Skeletal muscle satellite cell (primary cell): ENCODE data around the gene AP2B1.

Experiments
- H3K27me3 ChIP-seq: 2 replicates; pipeline ENCODE4 v1.7.0; 2013; ENCODE audit warnings: low read length; ENCODE audit not compliant: control insufficient read depth, insufficient read depth
- H3K36me3 ChIP-seq: 2 replicates; pipeline ENCODE4 v1.7.0; 2013; ENCODE audit warnings: mild to moderate bottlenecking, control low read depth, low read length; ENCODE audit not compliant: insufficient read depth
- H3K4me1 ChIP-seq: 2 replicates; pipeline ENCODE4 v1.7.0; 2013; ENCODE audit warnings: low read length; ENCODE audit not compliant: control insufficient read depth, insufficient read depth
- H3K4me2 ChIP-seq: 2 replicates; pipeline ENCODE4 v1.7.0; 2013; ENCODE audit warnings: mild to moderate bottlenecking, low read length
- H3K4me3 ChIP-seq: 2 replicates; pipeline ENCODE4 v1.7.0; 2013; ENCODE audit warnings: low read length
- H3K9ac ChIP-seq: 2 replicates; pipeline ENCODE4 v1.7.0; 2013; ENCODE audit warnings: mild to moderate bottlenecking, low read depth, low read length, moderate library complexity
- H3K9me3 ChIP-seq: replicated peaks from 2 replicates; pipeline ENCODE4 v1.7.0; 2013; ENCODE audit warnings: mild to moderate bottlenecking, control low read depth, low read length

Gene AP2B1

GRCh38 chr17:35734396-35734795 lies 147.3 kb downstream of the AP2B1 start:
- Histone ChIP-seq H3K36me3 (no peaks in the 10 kb centered on the region), H3K4me1 (peaks cover 10% of the 10 kb centered on the region), H3K9me3 (no peaks in the 10 kb centered on the region), H3K27me3 (peaks cover 19% of the 10 kb centered on the region), H3K9ac (no peak overlapping the region), H3K4me3 (no peak overlapping the region), H3K4me2 (no peak overlapping the region)

GRCh38 chr17:35735036-35735805 lies 148.1 kb downstream of the AP2B1 start:
- Histone ChIP-seq H3K27me3 (peaks cover 28% of the 10 kb centered on the region), H3K4me2 (no peak overlapping the region), H3K9me3 (no peaks in the 10 kb centered on the region), H3K9ac (no peak overlapping the region), H3K4me3 (no peak overlapping the region), H3K36me3 (no peaks in the 10 kb centered on the region), H3K4me1 (peaks cover 10% of the 10 kb centered on the region)

- Histone ChIP-seq H3K9ac (no peak overlapping the region), H3K4me1 (peaks cover 9% of the 10 kb centered on the region), H3K36me3 (no peaks in the 10 kb centered on the region), H3K27me3 (peaks cover 37% of the 10 kb centered on the region), H3K4me2 (no peak overlapping the region), H3K9me3 (no peaks in the 10 kb centered on the region), H3K4me3 (no peak overlapping the region)
Observed at GRCh38 chr17:35736236-35736635, 149.1 kb downstream of the AP2B1 start.

DNA sequence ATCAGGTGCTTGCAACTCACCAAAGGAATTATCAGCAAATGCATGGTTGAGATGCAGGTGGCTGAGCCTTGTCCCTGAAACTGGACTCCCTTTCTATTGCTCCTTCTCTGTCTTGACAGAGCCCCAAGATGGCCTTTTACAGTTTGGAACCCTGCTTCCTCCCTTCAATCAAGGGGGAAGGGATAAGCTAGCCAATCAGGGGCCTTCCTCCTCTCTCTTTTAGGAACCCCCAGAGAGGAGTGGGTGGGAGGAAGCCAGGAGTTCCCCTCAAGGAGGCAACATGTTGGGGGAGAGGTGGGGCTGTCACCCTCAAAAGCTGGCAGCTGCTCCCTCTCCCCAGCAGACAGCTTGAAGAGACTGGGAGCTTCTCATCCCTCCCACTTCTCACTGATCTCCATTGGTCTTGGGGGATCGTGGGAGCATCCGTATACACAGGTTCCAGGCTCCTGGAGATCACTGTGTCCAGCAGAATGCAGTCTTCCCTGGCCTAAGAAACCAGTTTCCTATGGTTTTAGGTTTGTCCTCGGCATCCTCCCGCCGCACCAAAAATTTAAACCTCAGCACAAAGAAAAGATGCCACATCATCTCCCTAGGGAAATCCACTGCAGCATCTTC lies 151.5 kb downstream of the AP2B1 start:
- Histone ChIP-seq H3K36me3 (no peaks in the 10 kb centered on the region), H3K4me1 (peaks cover 4% of the 10 kb centered on the region), H3K4me2 (no peak overlapping the region), H3K9me3 (no peaks in the 10 kb centered on the region), H3K27me3 (peaks cover 52% of the 10 kb centered on the region), H3K9ac (no peak overlapping the region), H3K4me3 (no peak overlapping the region)

DNA sequence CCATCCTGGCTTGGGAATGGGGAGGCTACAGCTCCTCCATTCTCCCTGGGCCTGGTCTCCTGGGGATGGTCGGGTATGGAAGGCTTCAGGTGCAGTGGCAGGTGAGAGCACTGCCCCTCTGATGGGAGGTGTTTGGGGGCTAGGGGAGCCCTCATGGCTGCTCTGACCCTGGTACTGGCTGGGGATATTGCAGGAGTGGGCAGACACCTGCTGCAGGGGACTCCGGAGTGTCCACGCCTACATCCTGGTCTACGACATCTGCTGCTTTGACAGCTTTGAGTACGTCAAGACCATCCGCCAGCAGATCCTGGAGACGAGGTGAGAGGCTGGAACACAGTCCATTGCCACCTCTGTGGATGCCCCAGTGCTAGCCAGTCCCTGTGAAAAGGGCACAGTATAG lies 153.1 kb downstream of the AP2B1 start:
- H3K4me2 ChIP-seq = no peak overlapping the region
- H3K36me3 ChIP-seq = no peaks in the 10 kb centered on the region
- H3K27me3 ChIP-seq = peaks cover 62% of the 10 kb centered on the region
- H3K4me3 ChIP-seq = no peak overlapping the region
- peaks cover 4% of the 10 kb centered on the region for H3K4me1 ChIP-seq
- no peaks in the 10 kb centered on the region for H3K9me3 ChIP-seq
- no peak overlapping the region for H3K9ac ChIP-seq

DNA sequence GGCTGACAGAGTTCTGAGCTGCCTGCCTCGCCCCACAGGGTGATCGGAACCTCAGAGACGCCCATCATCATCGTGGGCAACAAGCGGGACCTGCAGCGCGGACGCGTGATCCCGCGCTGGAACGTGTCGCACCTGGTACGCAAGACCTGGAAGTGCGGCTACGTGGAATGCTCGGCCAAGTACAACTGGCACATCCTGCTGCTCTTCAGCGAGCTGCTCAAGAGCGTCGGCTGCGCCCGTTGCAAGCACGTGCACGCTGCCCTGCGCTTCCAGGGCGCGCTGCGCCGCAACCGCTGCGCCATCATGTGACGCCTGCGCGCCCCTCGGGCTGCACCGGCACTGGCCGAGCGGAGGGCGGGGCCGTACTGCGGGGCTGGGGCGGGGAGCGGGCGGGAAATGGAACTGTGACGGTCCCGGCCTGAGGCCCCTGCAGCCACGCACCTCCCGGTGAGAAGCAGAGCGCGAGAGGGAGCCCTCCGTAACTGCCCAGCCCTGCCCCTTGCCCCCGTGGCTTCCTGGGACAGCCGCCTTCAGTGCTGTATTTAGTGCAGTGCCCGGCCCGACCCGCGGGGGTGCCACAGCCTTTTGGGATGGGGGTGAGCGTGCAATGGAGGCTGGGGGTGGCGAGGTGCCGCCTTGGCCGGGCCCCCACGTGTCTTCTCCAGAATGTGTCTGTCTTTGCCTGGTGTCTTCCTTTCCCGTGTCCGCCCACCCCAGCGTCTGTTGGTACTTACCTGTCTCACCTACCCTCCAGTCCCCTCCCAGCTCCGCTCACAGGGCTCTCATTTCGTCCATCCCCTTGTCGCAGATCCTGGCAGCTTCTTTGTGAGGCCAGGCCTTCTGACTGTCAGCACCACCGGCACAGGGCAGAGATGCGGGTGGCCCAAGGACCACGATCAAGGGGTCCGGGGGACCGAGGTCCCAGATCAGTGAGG lies 154.1 kb downstream of the AP2B1 start:
- Histone ChIP-seq H3K4me3 (no peak overlapping the region), H3K27me3 (peaks cover 72% of the 10 kb centered on the region)

DNA sequence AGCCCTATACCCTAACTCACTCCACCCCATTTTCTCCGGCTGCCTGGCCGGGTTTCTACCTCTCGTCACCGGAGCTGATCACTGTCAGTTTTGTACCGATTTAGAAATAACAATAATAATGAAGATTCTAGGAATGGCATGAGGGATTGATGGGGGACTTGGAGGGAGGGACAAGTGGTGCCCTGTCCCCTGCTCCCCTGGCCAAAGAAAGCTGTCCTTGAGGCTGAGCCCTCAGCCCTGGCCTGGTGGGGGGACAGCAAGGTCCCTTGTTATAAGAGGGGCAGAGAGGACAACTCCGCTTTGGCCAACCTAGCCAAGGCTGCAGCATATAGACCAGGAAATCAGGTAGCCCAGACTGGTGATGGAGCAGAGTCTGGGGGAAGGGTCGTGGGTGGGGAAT lies 155.4 kb downstream of the AP2B1 start:
- no peaks in the 10 kb centered on the region for H3K9me3 ChIP-seq
- H3K4me3 ChIP-seq = no peak overlapping the region
- no peaks in the 10 kb centered on the region for H3K36me3 ChIP-seq
- peaks cover 4% of the 10 kb centered on the region for H3K4me1 ChIP-seq
- H3K9ac ChIP-seq = no peak overlapping the region
- no peak overlapping the region for H3K4me2 ChIP-seq
- H3K27me3 ChIP-seq = peaks cover 72% of the 10 kb centered on the region

More for the DNA sequence above, 154.1 kb downstream of the AP2B1 start:
- Histone ChIP-seq H3K9me3 (no peaks in the 10 kb centered on the region), H3K9ac (no peak overlapping the region), H3K4me2 (peak overlapping the region; percentile 2), H3K4me1 (peaks cover 4% of the 10 kb centered on the region), H3K36me3 (no peaks in the 10 kb centered on the region)

DNA sequence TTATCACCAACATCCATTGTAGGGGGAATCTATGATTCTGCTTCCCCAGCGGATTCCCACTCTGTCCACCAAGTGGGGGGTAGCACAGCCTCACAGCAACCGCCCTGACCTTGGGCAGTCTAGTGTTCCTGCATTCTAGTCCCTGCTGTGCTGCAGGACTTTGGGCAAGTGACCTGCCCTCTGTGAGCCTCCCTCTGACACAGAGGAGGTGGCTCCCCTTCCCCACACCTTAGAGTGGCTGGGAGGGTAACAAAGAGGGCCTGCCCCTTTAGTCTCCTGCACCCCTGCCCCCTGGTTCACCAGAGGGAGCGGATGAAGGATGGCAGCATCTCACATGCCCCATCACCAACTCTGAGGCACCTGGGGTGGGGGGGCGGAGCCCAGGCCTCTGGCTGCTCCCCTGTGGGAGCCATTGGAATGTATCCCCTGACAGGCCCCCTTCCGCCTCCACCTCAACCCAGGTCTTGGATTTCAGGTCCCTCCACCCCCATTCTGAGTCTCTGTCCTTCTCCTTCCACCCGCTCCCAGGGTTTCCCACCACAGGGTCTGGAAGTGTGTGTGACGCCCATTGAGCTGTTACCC lies 155.9 kb downstream of the AP2B1 start:
- no peaks in the 10 kb centered on the region for H3K9me3 ChIP-seq
- no peak overlapping the region for H3K4me3 ChIP-seq
- no peaks in the 10 kb centered on the region for H3K36me3 ChIP-seq
- H3K27me3 ChIP-seq = peaks cover 72% of the 10 kb centered on the region
- peaks cover 4% of the 10 kb centered on the region for H3K4me1 ChIP-seq
- no peak overlapping the region for H3K9ac ChIP-seq
- no peak overlapping the region for H3K4me2 ChIP-seq

- H3K4me3 ChIP-seq = no peak overlapping the region
- no peak overlapping the region for H3K9ac ChIP-seq
- no peaks in the 10 kb centered on the region for H3K36me3 ChIP-seq
- H3K4me1 ChIP-seq = peaks cover 4% of the 10 kb centered on the region
- H3K4me2 ChIP-seq = no peak overlapping the region
- no peaks in the 10 kb centered on the region for H3K9me3 ChIP-seq
- peaks cover 72% of the 10 kb centered on the region for H3K27me3 ChIP-seq
Observed at GRCh38 chr17:35743626-35744328, 156.7 kb downstream of the AP2B1 start.

GRCh38 chr17:35744830-35745229 lies 157.7 kb downstream of the AP2B1 start:
- Histone ChIP-seq H3K36me3 (no peaks in the 10 kb centered on the region), H3K9me3 (no peaks in the 10 kb centered on the region), H3K4me2 (no peak overlapping the region), H3K4me3 (no peak overlapping the region), H3K9ac (no peak overlapping the region), H3K27me3 (peaks cover 72% of the 10 kb centered on the region), H3K4me1 (peaks cover 7% of the 10 kb centered on the region)
